Vagina (tissue), 2 donors: ENCODE results near the gene DAO. TPM values are rescaled to one million over a fixed set of nuclear protein-coding genes. Genes with fewer than 3 reads are reported as not detected.
"Not testable (repeated sequence)": the region's sequence is repeated elsewhere in the genome, so short reads cannot be mapped to it uniquely, and the experiment has no call there.

Experiments
- DNase-seq, 2 donors: peaks; one replicate each; pipeline ENCODE4 v3.0.0-alpha.2; 2017; ENCODE audit errors: extremely low spot score in 2 of 2
- H3K27ac ChIP-seq: fragments of 200-600 bp; sonication (generic); one replicate; pipeline ENCODE4 v1.5.1; 2019
- H3K27me3 ChIP-seq: fragments of 200-600 bp; sonication (generic); one replicate; pipeline ENCODE4 v1.5.1; 2019
- H3K36me3 ChIP-seq, 2 donors: fragments of 200-600 bp; sonication (generic); one replicate each; pipeline ENCODE4 v1.5.1; 2017 to 2019
- H3K4me1 ChIP-seq: fragments of 200-600 bp; sonication (generic); one replicate; pipeline ENCODE4 v1.5.1; 2019
- H3K4me3 ChIP-seq, 2 donors: fragments of 200-600 bp; sonication (generic); 1 replicate in 1 of 2; 2 replicates in 1 of 2; pipeline ENCODE4 v1.5.1; 2016 to 2019
- H3K9me3 ChIP-seq: fragments of 200-600 bp; sonication (generic); one replicate; pipeline ENCODE4 v1.5.1; 2019
- POLR2A ChIP-seq, 2 donors: fragments of 450-650 bp; IDR thresholded peaks; one replicate each; pipeline ENCODE4 v1.6.1; 2017; ENCODE audit warnings: antibody characterized with exemption in 2 of 2, mild to moderate bottlenecking in 2 of 2, moderate library complexity in 2 of 2
- POLR2AphosphoS5 ChIP-seq, 2 donors: sonication (generic); formaldehyde crosslinking; IDR thresholded peaks; one replicate each; pipeline ENCODE4 v1.9.0; 2017; ENCODE audit warnings: antibody characterized with exemption in 2 of 2, mild to moderate bottlenecking in 2 of 2, low read depth in 1 of 2; ENCODE audit not compliant: insufficient read depth in 1 of 2
- intact Hi-C: fragments of 100-400 bp; cut with DNase I; formaldehyde crosslinking; loops from one replicate; pipeline ENCODE4 v1.15.1; 2023
- total RNA-seq: library from RNA; depleted of rRNA; stranded (reverse); fragments of >200 nt; gene quantifications from one replicate; pipeline ENCODE4 v1.2.3, GENCODE V29; 2016
- TF ChIP-seq, protein P1 (sequence below), 3 experiments: fragments of 450-650 bp in 2 of 3; fragments of 200-600 bp in 1 of 3; sonication (generic) in 1 of 3; IDR thresholded peaks; one replicate each; pipeline ENCODE4 v1.5.1; 2017 to 2019; ENCODE audit warnings: antibody characterized with exemption in 3 of 3, mild to moderate bottlenecking in 2 of 3, moderate library complexity in 2 of 3

Gene DAO
- total RNA-seq, 1 donor from 2014 or later = not detected

- H3K4me1 ChIP-seq = peaks cover 41% of the 10 kb centered on the region
These were observed 21.4 kb upstream of the DAO start for GRCh38 chr12:108858311-108859074.

DNA sequence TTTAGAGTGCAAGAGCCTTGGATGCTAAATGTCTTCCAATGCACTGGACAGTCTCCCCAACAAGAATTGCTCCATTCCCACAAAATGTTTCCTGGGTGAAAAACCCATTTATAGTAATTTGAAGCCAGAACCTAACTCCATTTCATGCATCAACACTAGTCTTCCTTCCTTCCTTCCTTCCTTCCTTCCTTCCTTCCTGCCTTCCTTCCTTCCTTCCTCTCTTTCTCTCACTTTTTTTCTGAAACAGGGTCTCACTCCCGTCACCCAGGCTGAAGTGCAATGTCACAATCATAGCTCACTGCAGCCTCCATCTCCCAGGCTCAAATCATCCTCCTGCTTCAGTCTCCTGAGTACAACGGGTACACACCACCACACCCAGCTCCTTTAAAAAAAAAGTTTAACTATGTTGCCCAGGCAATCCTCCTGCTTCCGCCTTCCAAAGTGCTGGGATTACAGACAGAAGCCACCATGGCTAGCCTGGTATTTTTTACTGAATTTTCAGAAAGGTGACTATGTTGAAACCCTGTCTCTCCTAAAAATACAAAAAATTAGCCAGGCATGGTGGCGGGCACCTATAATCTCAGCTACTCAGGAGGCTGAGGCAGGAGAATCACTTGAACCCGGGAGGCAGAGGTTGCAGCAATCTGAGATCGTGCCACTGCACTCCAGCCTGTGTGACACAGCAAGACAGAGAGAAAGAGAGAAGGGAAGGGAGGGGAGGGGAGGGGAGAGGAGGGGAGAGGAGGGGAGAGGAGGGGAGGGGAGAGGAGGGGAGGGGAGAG lies 20.6 kb upstream of the DAO start:
- Histone ChIP-seq H3K27ac (peak overlapping the region; percentile 89), H3K4me3 (peak overlapping the region in 1 of 2 donors; percentile 88), H3K4me1 (peaks cover 32% of the 10 kb centered on the region)
- not testable (repeated sequence) for H3K27me3 ChIP-seq, H3K36me3 ChIP-seq, H3K9me3 ChIP-seq, DNase-seq
- intact Hi-C loops = loop anchor here (10.0 kb wide), 4 partner anchors 55 to 295 kb away; partner anchors contain the start of genes ALKBH2, ISCU, SART3 and UNG

More at GRCh38 chr12:108858311-108859074, 21.4 kb upstream of the DAO start:
- Histone ChIP-seq H3K36me3 (no peaks in the 10 kb centered on the region), H3K9me3 (no peaks in the 10 kb centered on the region), H3K27me3 (no peaks in the 10 kb centered on the region), H3K27ac (peak overlapping the region; percentile 89), H3K4me3 (peak overlapping the region; percentile 88)
- TF ChIP-seq, protein P1, sequence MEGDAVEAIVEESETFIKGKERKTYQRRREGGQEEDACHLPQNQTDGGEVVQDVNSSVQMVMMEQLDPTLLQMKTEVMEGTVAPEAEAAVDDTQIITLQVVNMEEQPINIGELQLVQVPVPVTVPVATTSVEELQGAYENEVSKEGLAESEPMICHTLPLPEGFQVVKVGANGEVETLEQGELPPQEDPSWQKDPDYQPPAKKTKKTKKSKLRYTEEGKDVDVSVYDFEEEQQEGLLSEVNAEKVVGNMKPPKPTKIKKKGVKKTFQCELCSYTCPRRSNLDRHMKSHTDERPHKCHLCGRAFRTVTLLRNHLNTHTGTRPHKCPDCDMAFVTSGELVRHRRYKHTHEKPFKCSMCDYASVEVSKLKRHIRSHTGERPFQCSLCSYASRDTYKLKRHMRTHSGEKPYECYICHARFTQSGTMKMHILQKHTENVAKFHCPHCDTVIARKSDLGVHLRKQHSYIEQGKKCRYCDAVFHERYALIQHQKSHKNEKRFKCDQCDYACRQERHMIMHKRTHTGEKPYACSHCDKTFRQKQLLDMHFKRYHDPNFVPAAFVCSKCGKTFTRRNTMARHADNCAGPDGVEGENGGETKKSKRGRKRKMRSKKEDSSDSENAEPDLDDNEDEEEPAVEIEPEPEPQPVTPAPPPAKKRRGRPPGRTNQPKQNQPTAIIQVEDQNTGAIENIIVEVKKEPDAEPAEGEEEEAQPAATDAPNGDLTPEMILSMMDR (IDR thresholded peaks at IDR 0.05) = no peak
- TF ChIP-seq POLR2AphosphoS5 (IDR thresholded peaks at IDR 0.05; ENCODE audit: insufficient read depth in 1 of 2, low read depth in 1 of 2) = no peak
- no peak for TF ChIP-seq POLR2A (IDR thresholded peaks at IDR 0.05)
- peak in 1 of 2 donors; percentile 87 for DNase-seq
- intact Hi-C loops = loop anchor here (10.0 kb wide), 4 partner anchors 54 to 294 kb away; partner anchors contain the start of genes ALKBH2, ISCU, SART3 and UNG

DNA sequence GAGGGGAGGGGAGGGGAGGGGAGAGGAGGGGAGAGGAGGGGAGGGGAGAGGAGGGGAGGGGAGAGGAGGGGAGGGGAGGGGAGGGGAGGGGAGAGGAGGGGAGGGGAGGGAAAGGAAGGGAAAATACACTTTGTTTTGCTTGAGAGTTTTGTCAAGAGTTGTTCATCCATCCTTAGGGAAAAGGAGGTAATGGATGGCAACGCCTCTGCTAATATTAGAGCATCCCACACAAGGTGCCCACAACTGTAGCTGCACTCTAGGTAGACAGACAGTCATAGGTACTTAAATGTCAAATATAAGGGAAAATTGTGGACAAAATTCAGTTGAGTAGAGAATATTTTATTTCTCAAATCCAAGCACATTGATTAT lies 20.0 kb upstream of the DAO start:
- H3K27me3 ChIP-seq = no peaks in the 10 kb centered on the region
- no peak overlapping the region for H3K4me3 ChIP-seq
- H3K36me3 ChIP-seq = no peaks in the 10 kb centered on the region
- H3K4me1 ChIP-seq = peaks cover 27% of the 10 kb centered on the region
- no peak overlapping the region for H3K27ac ChIP-seq
- no peak for DNase-seq
- TF ChIP-seq POLR2A (IDR thresholded peaks at IDR 0.05) = no peak
- TF ChIP-seq, protein P1 (IDR thresholded peaks at IDR 0.05) = no peak
- TF ChIP-seq POLR2AphosphoS5 (IDR thresholded peaks at IDR 0.05; ENCODE audit: insufficient read depth in 1 of 2, low read depth in 1 of 2) = no peak
- intact Hi-C loops = loop anchor here (10.0 kb wide), 4 partner anchors 55 to 295 kb away; partner anchors contain the start of genes ALKBH2, ISCU, SART3 and UNG
- H3K9me3 ChIP-seq = no peaks in the 10 kb centered on the region

GRCh38 chr12:108860443-108860842 lies 19.4 kb upstream of the DAO start:
- Histone ChIP-seq H3K36me3 (no peaks in the 10 kb centered on the region), H3K9me3 (no peaks in the 10 kb centered on the region), H3K27me3 (no peaks in the 10 kb centered on the region), H3K4me1 (peaks cover 26% of the 10 kb centered on the region), H3K4me3 (no peak overlapping the region), H3K27ac (no peak overlapping the region)
- no peak for DNase-seq
- intact Hi-C loops = no loop called here
- TF ChIP-seq, protein P1 (IDR thresholded peaks at IDR 0.05) = no peak
- TF ChIP-seq POLR2AphosphoS5 (IDR thresholded peaks at IDR 0.05; ENCODE audit: insufficient read depth in 1 of 2, low read depth in 1 of 2) (no peak), POLR2A (IDR thresholded peaks at IDR 0.05) (no peak)

DNA sequence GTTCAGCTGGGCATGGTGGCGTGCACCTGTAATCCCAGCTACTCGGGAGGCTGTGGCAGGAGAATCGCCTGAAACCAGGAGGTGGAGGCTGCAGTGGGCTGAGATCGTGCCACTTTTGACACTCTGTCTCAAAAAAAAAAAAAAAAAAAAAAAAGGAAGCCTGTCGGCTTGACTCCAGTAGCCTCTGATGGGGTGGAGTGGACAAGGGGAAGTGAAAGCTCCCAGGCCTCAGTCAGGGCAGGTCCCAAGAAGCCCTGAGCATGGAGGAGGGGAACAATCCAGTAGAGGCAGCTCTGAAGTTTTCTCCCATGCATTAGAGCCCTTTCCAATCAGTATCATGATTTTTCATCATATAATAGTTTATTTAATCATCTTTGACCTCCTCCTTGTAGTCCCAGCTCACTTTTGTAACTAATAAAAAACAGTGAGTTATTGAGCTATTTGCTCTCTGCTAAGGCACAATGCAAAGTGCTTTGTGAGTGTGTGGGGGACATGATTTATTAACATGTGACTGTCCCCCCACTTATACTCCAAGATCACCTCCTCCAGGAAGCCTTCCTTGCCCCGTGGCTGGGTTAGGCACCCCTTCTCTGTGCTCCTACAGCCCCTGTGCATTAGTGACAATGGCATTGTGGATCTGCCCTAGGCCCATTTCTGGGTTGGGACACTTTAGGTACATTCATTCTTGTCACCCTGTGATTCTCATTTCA lies 17.9 kb upstream of the DAO start:
- intact Hi-C loops = no loop called here
- H3K27ac ChIP-seq = no peak overlapping the region

More for the DNA sequence above, 17.9 kb upstream of the DAO start:
- no peaks in the 10 kb centered on the region for H3K9me3 ChIP-seq
- TF ChIP-seq, protein P1 (IDR thresholded peaks at IDR 0.05) = no peak
- TF ChIP-seq POLR2A (IDR thresholded peaks at IDR 0.05) = no peak
- TF ChIP-seq POLR2AphosphoS5 (IDR thresholded peaks at IDR 0.05; ENCODE audit: insufficient read depth in 1 of 2, low read depth in 1 of 2) = no peak
- H3K36me3 ChIP-seq = no peaks in the 10 kb centered on the region
- DNase-seq = no peak
- H3K4me3 ChIP-seq = no peak overlapping the region
- peaks cover 14% of the 10 kb centered on the region for H3K4me1 ChIP-seq
- H3K27me3 ChIP-seq = no peaks in the 10 kb centered on the region
